Measurements from ENCODE around the gene CNBD2.
"Not testable (repeated sequence)": the region's sequence is repeated elsewhere in the genome, so short reads cannot be mapped to it uniquely, and the experiment has no call there.

CNBD2 gene

GRCh38 chr20:36053863-36054518 is 85.6 kb downstream of the CNBD2 start:
- not testable (repeated sequence) for H3K4me3 Mint-ChIP-seq; H3K9me3 Mint-ChIP-seq; DNase-seq (ENCODE audit: low spot score in 2 of 2); ATAC-seq; H3K27ac Mint-ChIP-seq
- Mint-ChIP-seq H3K36me3 (peaks cover 21% of the 10 kb centered on the region), H3K4me1 (peaks cover 18% of the 10 kb centered on the region)

GRCh38 chr20:36055145-36055544 is 86.8 kb downstream of the CNBD2 start:
- peaks cover 9% of the 10 kb centered on the region for H3K36me3 Mint-ChIP-seq
- H3K27ac Mint-ChIP-seq, result no peak overlapping the region
- no peak for DNase-seq (ENCODE audit: low spot score in 2 of 2)
- ATAC-seq, result no peak
- peaks cover 3% of the 10 kb centered on the region for H3K9me3 Mint-ChIP-seq
- no peak overlapping the region for H3K4me3 Mint-ChIP-seq
- H3K4me1 Mint-ChIP-seq, result peaks cover 13% of the 10 kb centered on the region

- Mint-ChIP-seq H3K36me3 (no peaks in the 10 kb centered on the region), H3K9me3 (no peaks in the 10 kb centered on the region), H3K27ac (no peak overlapping the region), H3K4me1 (peaks cover 6% of the 10 kb centered on the region), H3K4me3 (no peak overlapping the region)
- ATAC-seq (no peak), DNase-seq (ENCODE audit: low spot score in 2 of 2) (no peak)
Observed at GRCh38 chr20:36060676-36061075, 92.3 kb downstream of the CNBD2 start.

GRCh38 chr20:36061754-36062153 is 93.4 kb downstream of the CNBD2 start:
- no peak for ATAC-seq
- DNase-seq (ENCODE audit: low spot score in 2 of 2), result no peak
- Mint-ChIP-seq H3K4me3 (no peak overlapping the region), H3K4me1 (peaks cover 6% of the 10 kb centered on the region), H3K9me3 (no peaks in the 10 kb centered on the region), H3K27ac (no peak overlapping the region), H3K36me3 (no peaks in the 10 kb centered on the region)

DNA sequence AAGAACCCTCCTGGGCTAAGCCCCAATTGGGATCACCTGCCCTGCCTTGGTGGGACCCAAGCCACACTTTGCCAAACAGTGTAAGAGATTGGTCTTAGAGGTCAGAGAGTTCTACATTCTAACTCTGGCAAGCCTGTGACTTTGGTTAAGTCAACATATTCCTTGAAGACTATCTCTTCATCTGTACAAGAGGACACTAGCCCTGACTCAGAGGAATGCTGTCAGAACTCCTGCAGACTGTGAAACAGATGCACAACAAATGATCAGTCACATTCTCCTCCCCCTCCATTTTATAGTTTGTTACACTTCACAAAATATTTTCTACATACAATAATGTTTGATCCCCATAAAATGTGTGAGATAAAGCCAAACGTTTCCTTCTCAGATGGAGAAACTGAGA is 94.4 kb downstream of the CNBD2 start:
- Mint-ChIP-seq H3K27ac (no peak overlapping the region), H3K36me3 (no peaks in the 10 kb centered on the region), H3K9me3 (no peaks in the 10 kb centered on the region), H3K4me3 (no peak overlapping the region), H3K4me1 (peaks cover 6% of the 10 kb centered on the region)
- ATAC-seq, result no peak
- DNase-seq (ENCODE audit: low spot score in 2 of 2), result no peak

DNA sequence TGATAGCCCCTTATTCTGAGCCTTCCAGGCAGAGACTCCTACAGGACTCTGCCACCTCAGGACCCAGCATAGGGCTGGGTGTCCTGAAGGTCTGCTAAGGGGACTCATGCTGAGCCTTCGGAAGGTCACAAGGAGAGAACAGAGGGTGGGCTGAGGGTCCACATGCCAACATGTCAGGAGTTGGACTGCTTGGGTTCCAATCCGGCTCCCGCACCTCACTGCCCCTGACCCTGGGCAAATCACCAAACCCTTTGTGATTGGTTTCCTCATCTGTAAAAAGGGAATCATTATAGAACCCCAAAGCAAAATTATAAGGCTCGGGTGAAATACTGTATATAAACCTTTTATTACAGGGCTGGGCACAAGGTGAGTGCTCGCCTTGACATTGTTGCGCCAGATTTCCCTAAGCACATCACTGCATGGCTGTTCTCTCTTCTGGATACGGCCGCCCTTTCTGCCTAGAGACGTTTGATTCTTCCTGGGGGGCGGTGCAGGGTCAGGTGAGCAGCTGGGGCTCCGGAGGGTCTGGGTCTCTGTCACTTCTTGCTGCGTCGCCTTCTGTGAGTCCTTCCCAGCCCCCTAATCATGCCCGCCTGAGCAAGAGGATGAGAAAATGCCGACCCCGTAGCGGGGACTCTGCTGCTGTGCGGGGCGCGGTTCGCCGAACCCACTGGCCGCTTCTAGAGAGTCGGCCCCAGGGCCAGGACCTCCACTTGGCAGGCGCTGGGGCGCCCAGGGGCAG is 95.7 kb downstream of the CNBD2 start:
- ATAC-seq (no peak), DNase-seq (ENCODE audit: low spot score in 2 of 2) (no peak)
- Mint-ChIP-seq H3K4me3 (peak overlapping the region; percentile 79), H3K9me3 (no peaks in the 10 kb centered on the region), H3K4me1 (peaks cover 6% of the 10 kb centered on the region), H3K27ac (peak overlapping the region; percentile 69), H3K36me3 (no peaks in the 10 kb centered on the region)

GRCh38 chr20:36064658-36065426 is 96.5 kb downstream of the CNBD2 start:
- H3K4me3 Mint-ChIP-seq, result peak overlapping the region; percentile 79
- H3K27ac Mint-ChIP-seq, result peak overlapping the region; percentile 69

GRCh38 chr20:36065427-36065998 is 97.1 kb downstream of the CNBD2 start:
- Mint-ChIP-seq H3K4me3 (peak overlapping the region; percentile 79), H3K9me3 (no peaks in the 10 kb centered on the region), H3K36me3 (no peaks in the 10 kb centered on the region), H3K4me1 (peaks cover 6% of the 10 kb centered on the region), H3K27ac (no peak overlapping the region)
- ATAC-seq, result no peak
- DNase-seq (ENCODE audit: low spot score in 2 of 2), result no peak

More at GRCh38 chr20:36064658-36065426, 96.5 kb downstream of the CNBD2 start:
- Mint-ChIP-seq H3K9me3 (no peaks in the 10 kb centered on the region), H3K36me3 (no peaks in the 10 kb centered on the region), H3K4me1 (peaks cover 6% of the 10 kb centered on the region)
- DNase-seq (ENCODE audit: low spot score in 2 of 2) (peak; percentile 97 to 99), ATAC-seq (peak; percentile 94)

- no peak for ATAC-seq
- no peaks in the 10 kb centered on the region for H3K36me3 Mint-ChIP-seq
- no peak for DNase-seq (ENCODE audit: low spot score in 2 of 2)
- H3K27ac Mint-ChIP-seq, result no peak overlapping the region
- peaks cover 6% of the 10 kb centered on the region for H3K4me1 Mint-ChIP-seq
- no peak overlapping the region for H3K4me3 Mint-ChIP-seq
- H3K9me3 Mint-ChIP-seq, result no peaks in the 10 kb centered on the region
Observed at GRCh38 chr20:36066777-36067176, 98.4 kb downstream of the CNBD2 start.

DNA sequence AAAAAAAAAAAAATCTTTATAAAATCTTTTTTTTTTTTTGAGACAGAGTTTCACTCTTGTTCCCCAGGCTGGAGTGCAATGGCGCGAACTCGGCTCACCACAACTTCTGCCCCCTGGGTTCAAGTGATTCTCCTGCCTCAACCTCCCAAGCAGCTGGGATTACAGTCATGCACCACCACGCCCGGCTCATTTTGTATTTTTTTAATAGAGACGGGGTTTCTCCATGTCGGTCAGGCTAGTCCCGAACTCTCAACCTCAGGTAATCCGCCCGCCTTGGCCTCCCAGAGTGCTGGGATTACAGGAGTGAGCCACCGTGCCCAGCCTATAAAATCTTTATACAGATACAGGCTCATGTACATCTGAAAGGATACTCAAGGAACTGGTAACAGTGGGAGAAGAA is 100.1 kb downstream of the CNBD2 start:
- H3K36me3 Mint-ChIP-seq; H3K4me1 Mint-ChIP-seq; H3K9me3 Mint-ChIP-seq; H3K27ac Mint-ChIP-seq; DNase-seq (ENCODE audit: low spot score in 2 of 2); H3K4me3 Mint-ChIP-seq; ATAC-seq: not testable (repeated sequence)

DNA sequence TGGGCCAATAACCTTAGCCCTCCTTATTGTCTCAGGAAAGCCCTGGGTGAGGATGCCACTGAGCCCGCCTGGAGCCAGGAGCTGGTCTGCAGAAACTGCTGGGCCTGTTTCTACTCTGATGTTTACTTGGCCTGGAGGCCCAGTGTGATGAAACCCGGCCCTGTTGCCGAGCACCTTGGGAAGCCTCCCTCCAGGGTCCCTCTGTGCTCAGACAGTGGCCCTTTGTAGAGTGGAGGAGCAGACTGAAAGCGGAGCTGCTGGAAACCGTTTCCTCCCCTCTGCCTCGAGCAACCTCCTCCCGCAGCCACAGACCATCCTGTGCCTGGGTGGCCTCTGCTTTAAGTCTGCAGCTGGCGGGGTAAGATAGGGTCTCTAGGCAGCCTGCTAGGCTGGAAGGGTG is 102.1 kb downstream of the CNBD2 start:
- H3K4me1 Mint-ChIP-seq, result peaks cover under 1% of the 10 kb centered on the region
- ATAC-seq, result no peak
- H3K9me3 Mint-ChIP-seq, result no peaks in the 10 kb centered on the region
- H3K4me3 Mint-ChIP-seq, result no peak overlapping the region
- no peak overlapping the region for H3K27ac Mint-ChIP-seq
- no peaks in the 10 kb centered on the region for H3K36me3 Mint-ChIP-seq
- no peak for DNase-seq (ENCODE audit: low spot score in 2 of 2)

- ATAC-seq (no peak), DNase-seq (ENCODE audit: low spot score in 2 of 2) (no peak)
- Mint-ChIP-seq H3K9me3 (no peaks in the 10 kb centered on the region), H3K27ac (no peak overlapping the region), H3K4me1 (no peaks in the 10 kb centered on the region), H3K36me3 (no peaks in the 10 kb centered on the region), H3K4me3 (no peak overlapping the region)
Observed at GRCh38 chr20:36071848-36072247, 103.5 kb downstream of the CNBD2 start.

- H3K4me3 Mint-ChIP-seq, result no peak overlapping the region
- DNase-seq (ENCODE audit: low spot score in 2 of 2) (no peak), ATAC-seq (no peak)
- H3K36me3 Mint-ChIP-seq, result no peaks in the 10 kb centered on the region
- no peaks in the 10 kb centered on the region for H3K9me3 Mint-ChIP-seq
- peaks cover 4% of the 10 kb centered on the region for H3K4me1 Mint-ChIP-seq
- no peak overlapping the region for H3K27ac Mint-ChIP-seq
Observed at GRCh38 chr20:36074983-36075382, 106.6 kb downstream of the CNBD2 start.

DNA sequence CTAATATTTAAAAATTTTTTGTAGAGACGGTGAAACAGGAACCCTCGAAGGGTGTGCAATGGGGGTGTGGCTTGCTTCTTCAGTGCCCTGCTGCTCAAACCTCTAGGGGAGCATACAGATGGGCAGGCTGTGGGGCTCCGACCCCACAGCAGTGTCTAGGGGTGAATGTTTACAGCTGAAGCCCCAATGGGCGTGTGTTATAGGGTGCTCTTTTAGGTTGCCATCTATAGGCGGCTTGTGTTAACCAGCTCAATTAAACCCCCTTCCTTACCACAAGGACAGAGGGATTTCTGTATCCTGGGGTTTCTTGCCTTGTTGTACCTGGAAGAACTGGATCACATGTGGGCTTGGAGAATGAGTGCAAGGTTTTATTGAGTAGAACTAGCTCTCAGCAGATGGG is 109.4 kb downstream of the CNBD2 start:
- not testable (repeated sequence) for H3K9me3 Mint-ChIP-seq; H3K4me3 Mint-ChIP-seq; H3K27ac Mint-ChIP-seq; H3K4me1 Mint-ChIP-seq; ATAC-seq; H3K36me3 Mint-ChIP-seq; DNase-seq (ENCODE audit: low spot score in 2 of 2)

GRCh38 chr20:36079486-36079885 is 111.1 kb downstream of the CNBD2 start:
- H3K27ac Mint-ChIP-seq, result no peak overlapping the region
- DNase-seq (ENCODE audit: low spot score in 2 of 2) (no peak), ATAC-seq (no peak)
- no peaks in the 10 kb centered on the region for H3K9me3 Mint-ChIP-seq
- no peak overlapping the region for H3K4me3 Mint-ChIP-seq
- H3K4me1 Mint-ChIP-seq, result peaks cover 6% of the 10 kb centered on the region
- H3K36me3 Mint-ChIP-seq, result no peaks in the 10 kb centered on the region
